Stomach (tissue), 9 donors: Measurements from ENCODE around the gene TRPC3. TPM values are rescaled to one million over a fixed set of nuclear protein-coding genes. Genes with fewer than 3 reads are reported as not detected.

ENCODE experiments used
- DNase-seq, 2 donors: peaks; one replicate each; pipeline versions ENCODE4 v3.0.0 to v3.0.0-alpha.2; 2013 to 2019
- H3K27ac ChIP-seq, 5 donors: fragments of 200-600 bp in 4 of 5; sonication (generic) in 4 of 5; one replicate each; pipeline ENCODE4 v1.5.1; 2013 to 2019; ENCODE audit warnings: mild to moderate bottlenecking in 1 of 5, moderate library complexity in 1 of 5
- H3K27me3 ChIP-seq, 3 donors: fragments of 200-600 bp; sonication (generic); one replicate each; pipeline ENCODE4 v1.5.1; 2017 to 2019; ENCODE audit warnings: mixed run types in 1 of 3
- H3K36me3 ChIP-seq, 4 donors: fragments of 200-600 bp; sonication (generic); 1 replicate in 3 of 4; 2 replicates in 1 of 4; pipeline ENCODE4 v1.5.1; 2016 to 2019
- H3K4me1 ChIP-seq, 4 donors: fragments of 200-600 bp; sonication (generic); one replicate each; pipeline ENCODE4 v1.5.1; 2016 to 2019
- H3K4me3 ChIP-seq, 4 donors: fragments of 200-600 bp; sonication (generic) in 3 of 4; one replicate each; pipeline ENCODE4 v1.5.1; 2016 to 2019; ENCODE audit warnings: mild to moderate bottlenecking in 1 of 4
- H3K9me3 ChIP-seq, 4 donors: fragments of 200-600 bp; sonication (generic); one replicate each; pipeline ENCODE4 v1.5.1; 2016 to 2019
- EP300 ChIP-seq: sonication (generic); formaldehyde crosslinking; IDR thresholded peaks from one replicate; pipeline ENCODE4 v1.6.1; 2017; ENCODE audit warnings: antibody characterized with exemption
- POLR2A ChIP-seq, 4 donors: fragments of 450-650 bp; IDR thresholded peaks; one replicate each; pipeline ENCODE4 v1.6.1; 2016; ENCODE audit warnings: antibody characterized with exemption in 4 of 4, control low read depth in 2 of 4, mild to moderate bottlenecking in 1 of 4, moderate library complexity in 1 of 4
- POLR2AphosphoS5 ChIP-seq, 3 donors: sonication (generic); formaldehyde crosslinking; IDR thresholded peaks; one replicate each; pipeline ENCODE4 v1.6.1; 2016; ENCODE audit warnings: antibody characterized with exemption in 3 of 3
- WGBS, 5 donors: extraction: QIAGEN DNeasy Blood & Tissue Kit in 3 of 5; methylation state at CpG; one replicate each; pipeline versions ENCODE4 v1.1.5 to v1.1.7; 2013 to 2018; 5-methylcytosine and 5-hydroxymethylcytosine counted together
- intact Hi-C: fragments of 100-400 bp; cut with DNase I; formaldehyde crosslinking; loops from one replicate; pipeline ENCODE4 v1.15.1; 2023; ENCODE audit warnings: low total_unique reads
- polyA plus RNA-seq, 3 donors: library from polyadenylated mRNA; stranded (reverse); fragments of 200-250 nt; gene quantifications; one replicate each; pipeline ENCODE4 v1.2.3, GENCODE V29; 2013
- total RNA-seq, 5 donors: library from RNA; depleted of rRNA; stranded (reverse); fragments of >200 nt; gene quantifications; one replicate each; pipeline versions ENCODE4 v1.1.0 to v1.2.3, GENCODE V29; 2014 to 2016
- TF ChIP-seq, protein P1 (sequence below), 7 experiments: fragments of 450-650 bp in 4 of 7; fragments of 200-600 bp in 3 of 7; sonication (generic) in 3 of 7; IDR thresholded peaks; one replicate each; pipeline ENCODE4 v1.5.1; 2016 to 2019; ENCODE audit warnings: antibody characterized with exemption in 7 of 7, control low read depth in 2 of 7, mild to moderate bottlenecking in 1 of 7
- donor health status: healthy with polysubstance abuse.
- donor health status: Bipolar disorder and iron deficiency.
- donor health status: healthy.

TRPC3 gene
- total and polyA plus RNA-seq, 8 donors: 0.31 to 3.7 (median 0.70) TPM; not detected in 4

DNA sequence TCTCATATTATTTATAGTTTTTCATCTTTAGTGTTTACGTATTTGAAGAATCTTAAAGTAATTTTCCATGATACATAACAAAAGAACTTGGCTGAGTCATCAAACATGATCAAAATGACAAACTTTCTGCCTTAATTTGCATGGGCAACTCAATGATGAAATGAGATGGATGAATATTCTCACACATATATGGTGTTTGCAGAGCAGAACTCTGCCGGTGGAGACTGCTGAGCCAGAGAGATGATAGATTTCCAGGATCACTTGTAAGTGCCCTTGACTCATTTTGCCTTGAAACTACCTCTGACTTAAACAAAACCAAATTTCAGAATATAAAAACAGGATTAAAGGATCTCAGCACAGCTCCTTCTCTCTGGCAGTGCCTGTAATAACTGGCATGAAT is 38.2 kb downstream of the TRPC3 start:
- 76 to 85% (median 80%) methylated on average over 2 of the region's 2 CpGs for WGBS, 5 donors
- H3K4me1 ChIP-seq: no peaks in the 10 kb centered on the region
- intact Hi-C loops: no loop called here

GRCh38 chr4:121908346-121908745 is 43.5 kb downstream of the TRPC3 start:
- H3K27ac ChIP-seq: no peak overlapping the region
- 90 to 100% (median 96%) methylated on average over 1 of the region's 1 CpG for WGBS, 5 donors
- H3K36me3 ChIP-seq: no peaks in the 10 kb centered on the region
- intact Hi-C loops: no loop called here
- H3K4me3 ChIP-seq: no peak overlapping the region
- H3K9me3 ChIP-seq: no peaks in the 10 kb centered on the region
- TF ChIP-seq POLR2AphosphoS5 (IDR thresholded peaks at IDR 0.05) (no peak), EP300 (no peak), POLR2A (IDR thresholded peaks at IDR 0.05) (no peak)
- TF ChIP-seq, protein P1, sequence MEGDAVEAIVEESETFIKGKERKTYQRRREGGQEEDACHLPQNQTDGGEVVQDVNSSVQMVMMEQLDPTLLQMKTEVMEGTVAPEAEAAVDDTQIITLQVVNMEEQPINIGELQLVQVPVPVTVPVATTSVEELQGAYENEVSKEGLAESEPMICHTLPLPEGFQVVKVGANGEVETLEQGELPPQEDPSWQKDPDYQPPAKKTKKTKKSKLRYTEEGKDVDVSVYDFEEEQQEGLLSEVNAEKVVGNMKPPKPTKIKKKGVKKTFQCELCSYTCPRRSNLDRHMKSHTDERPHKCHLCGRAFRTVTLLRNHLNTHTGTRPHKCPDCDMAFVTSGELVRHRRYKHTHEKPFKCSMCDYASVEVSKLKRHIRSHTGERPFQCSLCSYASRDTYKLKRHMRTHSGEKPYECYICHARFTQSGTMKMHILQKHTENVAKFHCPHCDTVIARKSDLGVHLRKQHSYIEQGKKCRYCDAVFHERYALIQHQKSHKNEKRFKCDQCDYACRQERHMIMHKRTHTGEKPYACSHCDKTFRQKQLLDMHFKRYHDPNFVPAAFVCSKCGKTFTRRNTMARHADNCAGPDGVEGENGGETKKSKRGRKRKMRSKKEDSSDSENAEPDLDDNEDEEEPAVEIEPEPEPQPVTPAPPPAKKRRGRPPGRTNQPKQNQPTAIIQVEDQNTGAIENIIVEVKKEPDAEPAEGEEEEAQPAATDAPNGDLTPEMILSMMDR (IDR thresholded peaks at IDR 0.05): no peak
- no peak for DNase-seq
- no peaks in the 10 kb centered on the region for H3K4me1 ChIP-seq
- no peaks in the 10 kb centered on the region for H3K27me3 ChIP-seq

More for the DNA sequence above, 38.2 kb downstream of the TRPC3 start:
- Histone ChIP-seq H3K9me3 (no peaks in the 10 kb centered on the region), H3K27ac (no peak overlapping the region), H3K36me3 (no peaks in the 10 kb centered on the region), H3K27me3 (no peaks in the 10 kb centered on the region), H3K4me3 (no peak overlapping the region)
- TF ChIP-seq EP300: no peak
- TF ChIP-seq, protein P1 (IDR thresholded peaks at IDR 0.05): no peak
- no peak for DNase-seq

- Histone ChIP-seq H3K27me3 (no peaks in the 10 kb centered on the region), H3K4me3 (no peak overlapping the region), H3K36me3 (no peaks in the 10 kb centered on the region), H3K9me3 (no peaks in the 10 kb centered on the region), H3K4me1 (no peaks in the 10 kb centered on the region), H3K27ac (no peak overlapping the region)
- DNase-seq: peak; percentile 35 to 83
- WGBS, 5 donors: 58 to 69% (median 59%) methylated on average over 4 of the region's 4 CpGs
- TF ChIP-seq, protein P1 (IDR thresholded peaks at IDR 0.05): peak in 5 of 7 experiments; percentile 48 to 66 (median 51)
- no peak for TF ChIP-seq EP300
- intact Hi-C loops: no loop called here
Measured at GRCh38 chr4:121900132-121900983, 51.5 kb downstream of the TRPC3 start.

DNA sequence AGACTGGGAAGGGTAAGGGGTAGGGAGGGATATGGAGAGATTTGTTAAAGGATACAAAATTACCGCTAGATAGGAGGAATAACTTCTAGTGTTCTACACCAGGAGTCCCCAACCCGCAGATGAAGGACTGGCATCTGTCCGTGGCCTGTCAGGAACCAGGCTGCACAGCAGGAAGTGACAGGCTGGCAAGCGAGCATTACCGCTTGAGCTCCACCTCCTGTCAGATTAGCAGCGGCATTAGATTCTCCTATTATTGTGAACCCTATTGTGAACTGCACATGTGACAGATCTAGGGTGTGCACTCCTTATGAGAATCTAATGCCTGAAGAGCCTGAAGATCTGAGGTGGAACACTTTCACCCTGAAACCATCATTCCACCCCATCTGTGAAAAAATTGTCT is 53.7 kb downstream of the TRPC3 start:
- no peak overlapping the region for H3K4me3 ChIP-seq
- no peaks in the 10 kb centered on the region for H3K36me3 ChIP-seq
- no peaks in the 10 kb centered on the region for H3K27me3 ChIP-seq
- no peak for DNase-seq
- no peaks in the 10 kb centered on the region for H3K4me1 ChIP-seq
- no peaks in the 10 kb centered on the region for H3K9me3 ChIP-seq
- WGBS, 5 donors: 26 to 38% (median 32%) methylated on average over 6 of the region's 6 CpGs
- TF ChIP-seq POLR2A (IDR thresholded peaks at IDR 0.05) (no peak), POLR2AphosphoS5 (IDR thresholded peaks at IDR 0.05) (no peak), EP300 (no peak)
- TF ChIP-seq, protein P1 (IDR thresholded peaks at IDR 0.05): no peak
- H3K27ac ChIP-seq: no peak overlapping the region
- intact Hi-C loops: no loop called here
